ENCODE results near the gene OR5K2. TPM values are rescaled to one million over a fixed set of nuclear protein-coding genes. Genes with fewer than 3 reads are reported as not detected.

Gene OR5K2
- total RNA-seq, 2 donors from 2014 or later, result not detected

GRCh38 chr3:98457543-98457942, 39.9 kb upstream of the OR5K2 start:
- no peak for DNase-seq
- Histone ChIP-seq H3K9ac (ENCODE audit: low read depth in 2 of 2, low read length in 2 of 2) (no peak overlapping the region), H3K4me1 (no peaks in the 10 kb centered on the region), H3K4me3 (no peak overlapping the region), H3K27me3 (no peaks in the 10 kb centered on the region), H3K36me3 (no peaks in the 10 kb centered on the region), H3K9me3 (no peaks in the 10 kb centered on the region), H3K27ac (no peak overlapping the region)
- TF ChIP-seq CTCF (IDR thresholded peaks at IDR 0.05), result no peak
- intact Hi-C loops (cut with DNase I), result no loop called here

- Histone ChIP-seq H3K4me3 (no peak overlapping the region), H3K36me3 (no peaks in the 10 kb centered on the region), H3K9ac (ENCODE audit: low read depth in 2 of 2, low read length in 2 of 2) (no peak overlapping the region), H3K27me3 (no peaks in the 10 kb centered on the region), H3K4me1 (no peaks in the 10 kb centered on the region), H3K9me3 (no peaks in the 10 kb centered on the region), H3K27ac (no peak overlapping the region)
- TF ChIP-seq CTCF (IDR thresholded peaks at IDR 0.05), result no peak
- intact Hi-C loops (cut with DNase I), result no loop called here
- no peak for DNase-seq
Observed at GRCh38 chr3:98460220-98460619, 37.3 kb upstream of the OR5K2 start.

- DNase-seq, result no peak
- Histone ChIP-seq H3K27me3 (no peaks in the 10 kb centered on the region), H3K9me3 (no peaks in the 10 kb centered on the region), H3K4me1 (no peaks in the 10 kb centered on the region), H3K27ac (no peak within 1 kb of the TSS), H3K36me3 (no peaks in the 10 kb centered on the region), H3K4me3 (no peak within 1 kb of the TSS), H3K9ac (ENCODE audit: low read depth in 2 of 2, low read length in 2 of 2) (no peak within 1 kb of the TSS)
- intact Hi-C loops (cut with DNase I), result no loop called here
- TF ChIP-seq CTCF (IDR thresholded peaks at IDR 0.05), result no peak
Observed at GRCh38 chr3:98462901-98463300, 34.6 kb upstream of the OR5K2 start, which contains the start of gene OR5K1. OR5K1 (plus strand) TSS chr3:98463201; CDS start chr3:98469577, 6,376 bp downstream.

GRCh38 chr3:98482717-98483482, 14.6 kb upstream of the OR5K2 start:
- Histone ChIP-seq H3K9ac (ENCODE audit: low read depth in 2 of 2, low read length in 2 of 2) (no peak overlapping the region), H3K4me3 (no peak overlapping the region), H3K9me3 (no peaks in the 10 kb centered on the region), H3K27me3 (no peaks in the 10 kb centered on the region), H3K27ac (no peak overlapping the region), H3K36me3 (no peaks in the 10 kb centered on the region), H3K4me1 (no peaks in the 10 kb centered on the region)
- DNase-seq, result no peak
- no peak for TF ChIP-seq CTCF (IDR thresholded peaks at IDR 0.05)
- intact Hi-C loops (cut with DNase I), result no loop called here

GRCh38 chr3:98483626-98484025, 13.9 kb upstream of the OR5K2 start:
- no peaks in the 10 kb centered on the region for H3K36me3 ChIP-seq
- H3K9me3 ChIP-seq, result no peaks in the 10 kb centered on the region
- no peak for TF ChIP-seq CTCF (IDR thresholded peaks at IDR 0.05)
- H3K9ac ChIP-seq (ENCODE audit: low read depth in 2 of 2, low read length in 2 of 2), result no peak overlapping the region
- H3K27ac ChIP-seq, result no peak overlapping the region
- no peaks in the 10 kb centered on the region for H3K4me1 ChIP-seq
- intact Hi-C loops (cut with DNase I), result no loop called here
- no peak overlapping the region for H3K4me3 ChIP-seq
- no peak for DNase-seq
- H3K27me3 ChIP-seq, result no peaks in the 10 kb centered on the region

Data from colonic mucosa (tissue), 4 donors.